Activated T-helper 1 cell treated with anti-CD3 and anti-CD28 coated beads, Interleukin-12 subunit alpha, Interleukin-12 subunit beta, Interleukin-2, Interleukin-4 antibody, amounts not matched to agents 30 ng/mL and 10 ng/mL and 1 ng/mL, durations not matched to agents 14 hours and 24 hours and 36 hours (primary cell): Measurements from ENCODE around the gene WDFY2. TPM values are rescaled to one million over a fixed set of nuclear protein-coding genes. Genes with fewer than 3 reads are reported as not detected.
"Not testable (repeated sequence)": the region's sequence is repeated elsewhere in the genome, so short reads cannot be mapped to it uniquely, and the experiment has no call there.

Experiments
- DNase-seq: peaks from one replicate; pipeline ENCODE4 v3.0.0; 2021; ENCODE audit warnings: low spot score
- H3K27ac Mint-ChIP-seq: one replicate; pipeline ENCODE4 v1.8.0; 2021; ENCODE audit warnings: mild to moderate bottlenecking, mixed read lengths
- H3K27me3 Mint-ChIP-seq: one replicate; pipeline ENCODE4 v1.8.0; 2022; ENCODE audit warnings: mild to moderate bottlenecking, moderate library complexity, mixed read lengths; ENCODE audit not compliant: insufficient read depth
- H3K36me3 Mint-ChIP-seq: one replicate; pipeline ENCODE4 v1.8.0; 2021; ENCODE audit warnings: low read depth, mixed read lengths
- H3K4me1 Mint-ChIP-seq: one replicate; pipeline ENCODE4 v1.8.0; 2021; ENCODE audit warnings: low read depth, mixed read lengths
- H3K4me3 Mint-ChIP-seq: one replicate; pipeline ENCODE4 v1.8.0; 2021; ENCODE audit warnings: mild to moderate bottlenecking, moderate library complexity, mixed read lengths
- H3K9me3 Mint-ChIP-seq: one replicate; pipeline ENCODE4 v1.8.0; 2021; ENCODE audit warnings: mixed read lengths
- intact Hi-C: fragments of 100-400 bp; cut with micrococcal nuclease; formaldehyde crosslinking; loops from one replicate; pipeline ENCODE4 v1.15.1; 2024
- total RNA-seq: library from RNA; stranded (reverse); gene quantifications from 2 replicates; pipeline ENCODE4 v1.2.3, GENCODE V29; 2022

WDFY2 gene
- total RNA-seq, 1 donor from 2014 or later, result 7.5 TPM

DNA sequence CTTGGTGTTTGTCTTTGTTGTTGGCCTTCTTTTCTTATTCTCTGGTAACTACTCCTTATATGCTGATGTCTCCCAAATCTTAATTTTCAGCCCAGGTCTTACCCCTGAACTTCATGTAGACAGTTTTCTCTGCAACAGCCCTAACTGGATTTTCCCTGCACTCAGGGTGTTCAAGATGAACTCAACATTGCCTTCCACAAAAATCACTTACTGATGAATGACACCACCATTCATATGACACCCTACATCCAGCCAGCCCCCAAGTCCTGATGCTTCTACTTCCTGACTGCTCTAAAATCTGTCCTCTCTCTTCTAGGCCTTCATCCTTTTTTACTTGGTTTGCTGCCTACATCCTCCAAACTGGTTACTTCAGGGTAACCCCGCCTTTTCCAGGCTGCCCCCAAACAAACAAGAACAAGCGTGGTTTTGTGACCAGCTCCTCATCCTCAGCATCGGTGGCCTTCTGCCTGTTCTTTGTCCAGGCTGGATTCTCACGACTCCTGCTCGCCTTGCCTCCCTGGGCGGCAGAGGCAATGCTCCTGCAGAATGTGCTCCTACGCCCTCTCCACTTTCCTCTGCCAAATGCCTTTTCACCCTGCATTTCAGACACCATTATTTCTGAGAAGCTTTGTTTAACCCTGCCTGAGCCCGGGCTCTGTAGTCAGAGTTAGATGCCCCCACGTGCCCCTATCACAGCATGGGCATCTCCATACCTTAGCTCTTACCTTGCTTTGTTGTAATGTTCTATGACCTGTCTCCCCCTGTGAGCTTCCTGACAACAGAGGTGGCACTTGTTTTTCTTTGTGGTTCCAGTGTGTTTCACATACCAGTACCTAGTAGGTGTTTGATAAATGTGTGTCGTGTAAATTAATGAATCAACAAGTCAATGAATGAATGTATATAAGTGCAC lies 61.8 kb downstream of the WDFY2 start:
- Mint-ChIP-seq H3K4me3 (no peak overlapping the region), H3K27me3 (no peaks in the 10 kb centered on the region)

DNA sequence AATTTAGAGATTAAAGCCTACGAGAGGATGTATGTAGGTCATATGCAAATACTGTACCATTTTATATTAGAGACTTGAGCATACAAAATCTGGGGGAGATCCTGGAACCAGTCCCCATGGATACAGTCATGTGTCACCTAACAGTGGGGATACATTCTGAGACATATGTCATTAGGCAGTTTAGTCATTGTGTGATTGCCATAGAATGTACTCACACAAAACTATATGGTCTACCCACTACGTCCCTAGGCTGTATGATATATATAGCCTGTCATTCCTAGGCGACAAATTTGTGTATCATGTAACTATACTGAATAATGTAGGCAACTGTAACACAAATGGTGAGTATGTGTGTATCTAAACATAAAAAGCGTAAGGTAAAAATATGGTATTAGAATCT lies 62.8 kb downstream of the WDFY2 start:
- Mint-ChIP-seq H3K4me3 (no peak overlapping the region), H3K4me1 (peaks cover 33% of the 10 kb centered on the region), H3K9me3 (peaks cover 4% of the 10 kb centered on the region), H3K27me3 (no peaks in the 10 kb centered on the region), H3K36me3 (peaks cover 3% of the 10 kb centered on the region), H3K27ac (no peak overlapping the region)
- intact Hi-C loops, result no loop called here
- no peak for DNase-seq

More for the DNA sequence above, 61.8 kb downstream of the WDFY2 start:
- Mint-ChIP-seq H3K27ac (peak overlapping the region; percentile 62), H3K4me1 (peaks cover 33% of the 10 kb centered on the region), H3K9me3 (no peaks in the 10 kb centered on the region), H3K36me3 (peaks cover 3% of the 10 kb centered on the region)
- DNase-seq, result no peak
- intact Hi-C loops, result loop anchor here (2.0 kb wide), 1 partner anchor 61 kb away; the partner anchor contains the start of gene WDFY2

DNA sequence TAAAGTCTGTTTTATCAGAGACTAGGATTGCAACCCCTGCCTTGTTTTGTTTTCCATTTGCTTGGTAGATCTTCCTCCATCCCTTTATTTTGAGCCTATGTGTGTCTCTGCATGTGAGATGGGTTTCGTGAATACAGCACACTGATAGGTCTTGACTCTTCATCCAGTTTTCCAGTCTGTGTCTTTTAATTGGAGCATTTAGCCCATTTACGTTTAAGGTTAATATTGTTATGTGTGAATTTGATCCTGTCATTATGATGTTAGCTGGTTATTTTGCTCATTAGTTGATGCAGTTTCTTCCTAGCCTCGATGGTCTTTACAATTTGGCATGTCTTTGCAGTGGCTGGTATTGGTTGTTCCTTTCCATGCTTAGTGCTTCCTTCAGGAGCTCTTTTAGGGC lies 67.9 kb downstream of the WDFY2 start:
- intact Hi-C loops, H3K27me3 Mint-ChIP-seq, DNase-seq, H3K4me1 Mint-ChIP-seq, H3K36me3 Mint-ChIP-seq, H3K4me3 Mint-ChIP-seq, H3K27ac Mint-ChIP-seq: not testable (repeated sequence)
- peaks cover 26% of the 10 kb centered on the region for H3K9me3 Mint-ChIP-seq

DNA sequence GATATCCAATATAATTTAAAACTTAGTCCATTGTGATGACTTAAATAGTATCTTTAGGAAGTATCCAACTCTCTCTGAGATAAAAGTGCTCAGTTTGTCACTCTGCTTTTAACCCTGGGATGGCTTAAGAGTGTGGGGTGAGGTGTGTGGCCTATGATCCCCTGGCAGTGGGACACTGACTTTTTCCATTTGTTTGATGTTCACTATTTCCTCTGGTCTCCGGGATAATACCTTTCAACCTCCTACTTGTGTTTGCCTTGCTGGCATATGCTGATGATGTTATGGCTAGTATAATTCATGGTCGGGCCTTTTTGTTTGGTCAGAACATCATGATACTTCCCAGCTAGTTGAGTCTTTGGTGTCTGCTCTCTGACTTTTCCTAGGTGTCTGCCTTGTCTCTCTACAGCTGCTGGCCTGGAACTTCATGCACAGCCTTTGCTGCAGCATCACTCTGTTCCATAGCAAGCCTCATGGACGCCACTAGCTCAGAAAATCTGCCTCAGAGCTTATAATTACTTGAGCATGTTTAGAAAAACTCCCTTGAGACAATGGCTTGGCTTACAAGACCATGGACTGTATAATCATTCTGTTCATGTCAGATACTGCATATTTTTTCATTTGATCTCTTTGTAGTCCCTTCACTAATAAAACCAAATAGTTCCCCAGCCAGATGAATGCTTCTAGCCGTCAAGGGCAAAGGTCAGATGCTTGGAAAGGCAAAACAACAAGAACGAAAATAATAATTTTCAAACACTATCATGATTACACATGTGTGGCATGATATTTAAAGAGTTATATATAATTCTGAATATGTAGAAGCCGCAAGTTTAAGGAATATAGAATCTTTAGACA lies 75.2 kb downstream of the WDFY2 start:
- DNase-seq, result no peak
- intact Hi-C loops, result no loop called here
- Mint-ChIP-seq H3K9me3 (peaks cover 24% of the 10 kb centered on the region), H3K4me3 (no peak overlapping the region), H3K36me3 (peaks cover 9% of the 10 kb centered on the region), H3K27me3 (no peaks in the 10 kb centered on the region), H3K4me1 (no peaks in the 10 kb centered on the region), H3K27ac (no peak overlapping the region)

DNA sequence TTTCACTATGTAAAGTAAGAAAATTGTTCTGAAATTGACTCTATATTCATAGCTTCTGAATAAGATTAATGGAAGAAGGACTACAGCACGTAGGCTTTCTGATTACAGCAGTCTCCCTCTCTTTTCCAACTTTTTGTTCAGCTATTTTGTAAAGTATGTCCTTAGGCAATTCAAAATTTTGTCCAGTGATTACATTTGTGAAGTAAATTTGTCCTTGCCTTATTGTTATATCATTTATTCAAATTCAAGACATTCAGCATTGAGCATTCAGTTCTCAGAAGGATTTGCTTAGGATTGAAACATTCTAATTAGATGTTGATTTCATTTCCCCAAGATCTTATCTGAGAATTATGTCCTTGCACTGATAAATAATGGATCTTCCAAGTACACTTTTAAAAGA lies 76.6 kb downstream of the WDFY2 start:
- DNase-seq, result no peak
- intact Hi-C loops, result no loop called here
- H3K27me3 Mint-ChIP-seq, result no peaks in the 10 kb centered on the region
- H3K27ac Mint-ChIP-seq, result no peak overlapping the region
- H3K4me1 Mint-ChIP-seq, result no peaks in the 10 kb centered on the region
- no peak overlapping the region for H3K4me3 Mint-ChIP-seq
- peaks cover 9% of the 10 kb centered on the region for H3K36me3 Mint-ChIP-seq
- peaks cover 14% of the 10 kb centered on the region for H3K9me3 Mint-ChIP-seq

DNA sequence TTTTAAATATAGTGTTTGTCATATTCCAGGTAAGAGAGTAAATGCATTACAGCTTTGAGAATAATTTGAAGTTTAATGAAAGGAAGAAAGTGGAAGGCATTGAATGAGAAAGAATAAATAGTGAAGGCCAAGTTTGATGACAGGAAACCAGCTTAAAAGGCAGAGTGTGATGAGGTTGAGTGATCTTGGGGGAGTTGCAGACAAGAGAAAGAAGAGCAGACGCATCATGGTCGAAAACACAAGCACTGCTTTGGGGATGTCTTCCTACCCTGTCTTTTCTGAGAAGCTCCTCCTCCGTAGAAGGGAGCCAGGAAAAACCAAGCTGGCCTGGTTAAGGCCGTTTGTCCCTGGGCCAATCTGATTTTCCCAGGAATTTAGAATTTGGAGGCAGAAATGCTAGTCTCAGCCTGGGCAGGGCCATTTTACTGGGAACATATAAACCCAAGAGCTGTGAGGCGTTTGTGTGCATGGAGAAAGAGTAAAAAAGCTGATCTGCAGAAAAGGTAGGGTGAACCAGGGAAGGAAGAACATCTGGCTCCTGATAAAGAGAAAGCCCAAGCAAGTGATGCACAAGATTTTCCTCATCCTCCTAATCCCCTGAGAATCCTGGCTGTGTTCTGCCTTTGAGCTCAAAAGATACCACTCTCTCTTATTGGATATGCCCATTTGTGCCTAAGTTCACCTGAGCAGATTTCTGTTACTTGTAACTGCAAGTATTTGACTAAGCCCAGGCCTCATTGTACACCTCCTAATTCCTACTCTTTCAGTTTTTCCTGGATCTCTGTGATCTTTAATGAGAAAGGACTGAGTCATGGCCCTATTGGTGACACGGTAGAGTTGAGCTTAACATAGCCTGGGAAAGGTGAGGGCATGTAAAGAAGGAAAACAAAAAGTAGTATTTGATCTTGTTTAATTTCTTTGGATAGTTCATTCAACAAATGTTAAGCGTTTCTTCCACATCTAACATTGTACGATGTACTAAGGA lies 80.0 kb downstream of the WDFY2 start:
- Mint-ChIP-seq H3K27ac (no peak overlapping the region), H3K4me3 (no peak overlapping the region), H3K4me1 (peaks cover 7% of the 10 kb centered on the region), H3K36me3 (peaks cover 9% of the 10 kb centered on the region), H3K27me3 (no peaks in the 10 kb centered on the region), H3K9me3 (no peaks in the 10 kb centered on the region)
- DNase-seq, result no peak
- intact Hi-C loops, result no loop called here

DNA sequence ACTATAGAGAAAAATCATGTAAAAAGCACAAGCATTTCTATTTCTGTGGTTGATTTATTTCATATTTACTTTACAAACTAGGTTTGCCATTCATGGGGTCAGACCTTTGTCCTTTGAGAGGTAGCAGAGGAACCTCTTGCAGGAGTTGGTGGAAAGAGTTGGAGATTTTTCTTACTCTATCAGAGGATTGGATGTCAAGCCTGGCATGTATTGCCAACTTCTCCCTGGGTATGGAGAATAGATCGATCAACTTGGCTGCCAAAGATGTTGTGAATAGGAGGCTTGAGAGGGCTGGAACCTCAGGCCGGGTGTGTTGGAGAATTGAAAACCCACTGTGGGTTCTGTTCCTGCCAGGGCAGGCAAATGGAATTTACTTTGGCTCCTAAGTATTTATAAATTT lies 81.2 kb downstream of the WDFY2 start:
- Mint-ChIP-seq H3K27ac (no peak overlapping the region), H3K4me1 (peaks cover 7% of the 10 kb centered on the region), H3K4me3 (no peak overlapping the region), H3K9me3 (no peaks in the 10 kb centered on the region), H3K36me3 (peaks cover 9% of the 10 kb centered on the region), H3K27me3 (no peaks in the 10 kb centered on the region)
- DNase-seq, result no peak
- intact Hi-C loops, result no loop called here

DNA sequence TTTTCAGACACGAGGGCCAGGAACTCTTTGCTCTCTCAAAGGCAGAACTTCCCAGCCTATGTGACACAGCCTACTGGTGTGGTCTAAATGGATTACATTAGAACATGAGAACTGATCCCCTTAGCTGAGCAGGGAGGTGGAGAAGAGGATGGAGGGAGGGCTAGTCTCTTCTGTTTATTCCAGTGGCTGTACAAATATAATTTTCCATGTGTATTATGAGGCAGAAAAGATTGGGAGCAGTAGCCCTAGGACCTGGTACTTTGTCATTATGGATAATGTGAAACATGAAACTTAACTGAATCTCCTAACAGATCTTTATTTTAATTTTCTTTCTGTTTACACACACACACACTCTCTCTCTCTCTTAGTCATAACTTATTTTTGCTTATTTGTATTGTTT lies 82.1 kb downstream of the WDFY2 start:
- intact Hi-C loops, result no loop called here
- H3K27ac Mint-ChIP-seq, result no peak overlapping the region
- peaks cover 6% of the 10 kb centered on the region for H3K36me3 Mint-ChIP-seq
- no peak for DNase-seq
- H3K4me1 Mint-ChIP-seq, result peaks cover 7% of the 10 kb centered on the region
- no peaks in the 10 kb centered on the region for H3K27me3 Mint-ChIP-seq
- no peak overlapping the region for H3K4me3 Mint-ChIP-seq
- H3K9me3 Mint-ChIP-seq, result peaks cover 6% of the 10 kb centered on the region

DNA sequence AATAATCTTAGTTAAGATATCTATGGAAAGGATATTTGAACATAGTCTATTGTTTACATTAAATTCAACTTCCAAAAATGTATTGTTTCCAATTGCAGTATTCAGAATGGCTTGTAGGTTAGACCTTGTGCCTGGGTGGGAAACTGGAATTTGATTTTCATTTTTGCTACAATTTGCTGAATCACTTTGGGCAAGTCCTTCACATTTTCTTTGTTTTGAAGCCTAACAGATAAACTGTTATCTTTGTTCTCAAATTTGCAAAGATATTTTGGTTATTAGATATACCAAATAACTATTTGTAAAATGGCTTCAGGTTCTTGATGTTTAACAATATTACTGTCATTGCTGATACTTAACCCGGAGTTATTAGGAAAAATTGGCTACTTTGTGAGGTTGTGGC lies 82.6 kb downstream of the WDFY2 start:
- Mint-ChIP-seq H3K4me1 (peaks cover 7% of the 10 kb centered on the region), H3K4me3 (no peak overlapping the region), H3K9me3 (peaks cover 6% of the 10 kb centered on the region), H3K27me3 (no peaks in the 10 kb centered on the region), H3K36me3 (peaks cover 6% of the 10 kb centered on the region), H3K27ac (no peak overlapping the region)
- intact Hi-C loops, result no loop called here
- no peak for DNase-seq

DNA sequence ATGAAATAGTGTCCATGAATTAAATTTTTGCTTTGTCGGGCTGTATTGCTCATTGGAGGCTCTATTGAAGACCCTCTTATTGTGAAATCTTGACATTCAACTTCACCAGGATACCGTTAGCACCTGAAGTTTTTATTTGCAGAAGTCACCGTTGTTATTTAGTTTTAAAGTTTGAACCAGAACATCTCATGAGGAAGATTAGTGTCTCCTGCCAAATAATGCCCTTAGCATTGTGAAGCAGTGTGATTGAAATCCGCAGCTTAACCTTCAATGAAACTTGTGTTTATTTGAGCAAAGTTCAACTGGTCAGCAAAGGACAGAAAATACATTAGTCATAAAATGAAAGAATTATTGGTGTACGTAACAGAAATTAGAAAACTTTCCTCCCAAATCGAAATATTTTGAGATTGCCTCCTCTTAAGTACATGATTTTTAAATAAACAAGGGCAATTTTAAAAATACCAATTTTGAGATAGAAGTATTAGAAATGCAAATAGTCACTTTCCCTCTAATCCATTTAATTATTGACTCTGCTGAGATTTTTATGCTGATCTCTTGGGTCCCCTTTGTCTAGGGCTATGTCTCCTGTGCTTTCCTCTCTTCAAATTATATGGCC lies 84.4 kb downstream of the WDFY2 start:
- Mint-ChIP-seq H3K4me3 (no peak overlapping the region), H3K36me3 (peaks cover 4% of the 10 kb centered on the region), H3K9me3 (peaks cover 11% of the 10 kb centered on the region), H3K27ac (no peak overlapping the region), H3K27me3 (no peaks in the 10 kb centered on the region), H3K4me1 (peaks cover 7% of the 10 kb centered on the region)
- intact Hi-C loops, result no loop called here
- no peak for DNase-seq

DNA sequence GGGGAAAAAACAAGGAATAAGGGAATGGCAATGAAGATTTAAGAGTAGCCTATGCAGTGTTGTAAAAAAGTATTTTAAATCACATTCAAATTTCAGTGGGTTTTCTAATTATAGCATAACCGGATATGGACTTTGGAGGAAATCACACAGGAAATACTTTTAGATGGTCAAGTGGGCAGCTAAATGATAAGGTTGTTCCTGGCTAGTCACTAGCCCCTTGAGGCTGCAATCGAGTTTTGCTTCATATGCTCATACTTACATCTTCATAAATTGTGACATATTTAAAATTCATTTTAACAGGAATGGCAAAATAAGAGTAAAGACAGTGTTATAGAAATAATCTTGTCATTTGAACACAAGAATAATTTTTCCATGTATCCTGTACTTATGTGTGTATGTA lies 88.9 kb downstream of the WDFY2 start:
- no peaks in the 10 kb centered on the region for H3K4me1 Mint-ChIP-seq

DNA sequence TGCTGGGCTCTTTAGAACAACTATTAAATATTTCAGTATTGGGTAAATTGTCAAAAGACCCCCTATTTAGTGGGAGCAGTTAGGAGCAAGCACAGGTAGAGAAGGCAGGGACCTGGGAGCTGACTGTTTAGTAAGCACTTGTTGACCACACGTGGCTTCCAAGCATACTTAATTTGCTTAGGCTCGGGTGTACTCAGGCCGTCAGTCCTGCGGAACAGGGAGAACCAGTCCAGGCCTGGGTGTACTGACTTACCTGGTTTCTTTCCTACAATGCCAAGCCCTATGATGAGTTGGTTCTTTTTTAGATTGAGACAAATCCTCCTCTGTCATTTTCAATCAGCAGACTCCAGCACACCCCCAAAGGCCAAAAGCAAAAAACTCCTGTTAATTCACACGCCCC lies 90.0 kb downstream of the WDFY2 start:
- no peak overlapping the region for H3K4me3 Mint-ChIP-seq
- H3K4me1 Mint-ChIP-seq, result no peaks in the 10 kb centered on the region
- no peak overlapping the region for H3K27ac Mint-ChIP-seq
- H3K9me3 Mint-ChIP-seq, result peaks cover 11% of the 10 kb centered on the region
- intact Hi-C loops, result loop anchor here (10.0 kb wide), 1 partner anchor 51 kb away; no protein-coding TSS in a partner anchor
- H3K36me3 Mint-ChIP-seq, result peaks cover 2% of the 10 kb centered on the region
- no peak for DNase-seq
- no peaks in the 10 kb centered on the region for H3K27me3 Mint-ChIP-seq

More for the DNA sequence above, 88.9 kb downstream of the WDFY2 start:
- no peak overlapping the region for H3K4me3 Mint-ChIP-seq
- peaks cover 11% of the 10 kb centered on the region for H3K9me3 Mint-ChIP-seq
- intact Hi-C loops, result loop anchor here (10.0 kb wide), 1 partner anchor 52 kb away; no protein-coding TSS in a partner anchor
- DNase-seq, result no peak
- H3K27me3 Mint-ChIP-seq, result no peaks in the 10 kb centered on the region
- no peak overlapping the region for H3K27ac Mint-ChIP-seq
- H3K36me3 Mint-ChIP-seq, result peaks cover 2% of the 10 kb centered on the region
